A549 (cell line): Measurements from ENCODE around the gene XPO4. TPM values are rescaled to one million over a fixed set of nuclear protein-coding genes. Genes with fewer than 3 reads are reported as not detected.
"Not testable (repeated sequence)": the region's sequence is repeated elsewhere in the genome, so short reads cannot be mapped to it uniquely, and the experiment has no call there.

Source experiments
- ATAC-seq, 2 experiments: fragments of 200-7000 bp in 1 of 2; fragments of >200 bp in 1 of 2; cut with Nextera tagmentation in 1 of 2; cut with Tn5 transposase in 1 of 2; 3 replicates each; pipeline versions ENCODE4 v1.8.0 to v1.9.1; 2018 to 2020; ENCODE audit warnings: mild to moderate bottlenecking in 1 of 2, moderate library complexity in 1 of 2
- CTCF ChIA-PET: fragments of 300-600 bp; sonication (Branson Sonifier 250); formaldehyde crosslinking; extraction: SDS; loops from one replicate; lab custom pipeline; 2021; ENCODE audit warnings: antibody characterized with exemption, inconsistent platforms; lab: Yijun Ruan, JAX
- POLR2A ChIA-PET: fragments of 350-600 bp; formaldehyde crosslinking; extraction: SDS; loops from one replicate; lab custom pipeline; 2021; ENCODE audit warnings: antibody characterized with exemption, inconsistent platforms; lab: Yijun Ruan, JAX
- DNase-seq, 2 experiments: peaks; one replicate each; pipeline versions ENCODE4 v3.0.0 to v3.0.0-alpha.2; 2011 to 2016; ENCODE audit warnings: low read depth in 1 of 2, low spot score in 1 of 2
- FAIRE-seq: peaks from 2 replicates; lab custom pipeline; 2011; peaks lifted over from hg19 to GRCh38; lab: Jason Lieb, UNC
- H3K27ac ChIP-seq, 2 experiments: fragments of >200 bp; sonication (Bioruptor Twin); formaldehyde crosslinking; 3 replicates each; pipeline ENCODE4 v1.5.1; 2016 to 2017
- H3K4me1 ChIP-seq: fragments of >200 bp; sonication (Bioruptor Twin); formaldehyde crosslinking; 3 replicates; pipeline ENCODE4 v1.6.1; 2016
- H3K4me2 ChIP-seq: fragments of >200 bp; sonication (Bioruptor Twin); formaldehyde crosslinking; 3 replicates; pipeline ENCODE4 v1.6.1; 2016
- H3K4me3 ChIP-seq: fragments of >200 bp; sonication (Bioruptor Twin); formaldehyde crosslinking; 3 replicates; pipeline ENCODE4 v1.5.1; 2016
- H3K9me3 ChIP-seq: fragments of >200 bp; sonication (Bioruptor Twin); formaldehyde crosslinking; 3 replicates; pipeline ENCODE4 v1.6.1; 2016
- ATOH8 ChIP-seq: fragments of 250-450 bp; sonication (Bioruptor Pico); IDR thresholded peaks from 2 replicates; pipeline ENCODE4 v1.5.0; 2020; ENCODE audit warnings: low read depth, mild to moderate bottlenecking, moderate library complexity
- CHD2 ChIP-seq: fragments of 150-350 bp; IDR thresholded peaks from 2 replicates; pipeline ENCODE4 v1.6.1; 2014; ENCODE audit warnings: low read length; ENCODE audit not compliant: partially characterized antibody
- EHMT2 ChIP-seq: fragments of 200-600 bp; sonication (generic); IDR thresholded peaks from 2 replicates; pipeline ENCODE4 v1.6.1; 2016; ENCODE audit warnings: antibody characterized with exemption, low read depth, mild to moderate bottlenecking, moderate library complexity
- KDM1A ChIP-seq: fragments of 200-600 bp; sonication (generic); IDR thresholded peaks from 2 replicates; pipeline ENCODE4 v1.6.1; 2016; ENCODE audit warnings: low read depth, mild to moderate bottlenecking
- MAFK ChIP-seq: fragments of 450-650 bp; IDR thresholded peaks from 2 replicates; pipeline ENCODE4 v1.6.1; 2014; ENCODE audit not compliant: partially characterized antibody
- RAD21 ChIP-seq, 2 experiments: fragments of >200 bp in 1 of 2; sonication (Bioruptor Twin) in 1 of 2; formaldehyde crosslinking in 1 of 2; IDR thresholded peaks in 1 of 2; conservative IDR thresholded peaks in 1 of 2; 2 replicates in 1 of 2; 3 replicates in 1 of 2; pipeline ENCODE4 v1.6.1; 2012 to 2018; ENCODE audit warnings: inconsistent platforms in 1 of 2
- RARB ChIP-seq: fragments of 250-450 bp; sonication (Bioruptor Pico); IDR thresholded peaks from 2 replicates; pipeline ENCODE4 v1.8.0; 2021; ENCODE audit warnings: mild to moderate bottlenecking, moderate library complexity
- RFX5 ChIP-seq: fragments of 450-650 bp; IDR thresholded peaks from 2 replicates; pipeline ENCODE4 v1.7.1; 2014; ENCODE audit warnings: antibody characterized with exemption, mild to moderate bottlenecking, moderate library complexity
- SMC3 ChIP-seq: fragments of >200 bp; sonication (Bioruptor Twin); formaldehyde crosslinking; IDR thresholded peaks from 3 replicates; pipeline ENCODE4 v1.6.1; 2018; ENCODE audit warnings: inconsistent platforms
- TP53 ChIP-seq: fragments of 250-450 bp; sonication (Bioruptor Pico); IDR thresholded peaks from 2 replicates; pipeline ENCODE4 v1.5.0; 2021; ENCODE audit warnings: mild to moderate bottlenecking, moderate library complexity
- WGBS: methylation state at CpG from one replicate; pipeline ENCODE4 v1.1.6; 2017; ENCODE audit errors: missing lambda C conversion rate; 5-methylcytosine and 5-hydroxymethylcytosine counted together
- polyA plus RNA-seq, 4 experiments: library from polyadenylated mRNA; depleted of rRNA in 3 of 4; stranded (reverse); fragments of >200 nt; fragmentation: RNase III in 1 of 4; extraction: RNeasy Plus Mini Kit Qiagen cat#74134 plus additional on column Dnase treatment in 1 of 4; gene quantifications; 2 replicates in 3 of 4; 3 replicates in 1 of 4; pipeline ENCODE4 v1.2.3, GENCODE V29; 2011 to 2017
- TF ChIP-seq, protein P1 (sequence below): IDR thresholded peaks from 2 replicates; pipeline ENCODE4 v1.6.1; 2012
- TF ChIP-seq, protein P2 (sequence below): fragments of >200 bp; sonication (Bioruptor Twin); formaldehyde crosslinking; IDR thresholded peaks from 2 replicates; pipeline ENCODE4 v1.6.1; 2016
- TF ChIP-seq, protein P3 (sequence below): IDR thresholded peaks from 2 replicates; pipeline ENCODE4 v1.6.1; 2012

The XPO4 gene
- polyA plus RNA-seq, 2 of the 4 experiments (the other 2 are of a cell fraction): 7.3 to 16.6 TPM

DNA sequence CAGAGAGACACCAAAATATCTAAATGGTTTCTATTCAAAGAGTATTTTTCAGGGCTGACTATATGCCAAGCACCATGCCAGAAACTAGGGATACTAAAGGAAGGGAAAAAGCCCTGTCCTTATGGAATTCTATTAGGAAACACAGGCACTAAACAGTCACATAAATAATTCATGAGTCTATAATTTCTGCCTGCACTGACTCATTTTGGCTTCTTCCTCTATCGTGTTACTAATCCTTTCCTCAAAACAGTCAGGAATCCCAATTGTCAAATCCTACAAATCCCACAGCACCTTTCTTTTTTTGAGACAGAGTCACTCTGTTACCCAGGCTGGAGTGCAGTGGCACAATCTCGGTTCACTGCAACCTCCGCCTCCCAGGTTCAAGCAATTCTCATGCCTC lies 29.2 kb downstream of the XPO4 start:
- DNase-seq: no peak
- ATAC-seq: no peak
- POLR2A ChIA-PET: no interaction called here

GRCh38 chr13:20870829-20871228 lies 31.7 kb downstream of the XPO4 start:
- TF ChIP-seq, protein P1, sequence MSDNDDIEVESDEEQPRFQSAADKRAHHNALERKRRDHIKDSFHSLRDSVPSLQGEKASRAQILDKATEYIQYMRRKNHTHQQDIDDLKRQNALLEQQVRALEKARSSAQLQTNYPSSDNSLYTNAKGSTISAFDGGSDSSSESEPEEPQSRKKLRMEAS: no peak
- TF ChIP-seq RFX5: no peak
- TF ChIP-seq, protein P2, sequence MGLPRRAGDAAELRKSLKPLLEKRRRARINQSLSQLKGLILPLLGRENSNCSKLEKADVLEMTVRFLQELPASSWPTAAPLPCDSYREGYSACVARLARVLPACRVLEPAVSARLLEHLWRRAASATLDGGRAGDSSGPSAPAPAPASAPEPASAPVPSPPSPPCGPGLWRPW: no peak
- TF ChIP-seq, protein P3, sequence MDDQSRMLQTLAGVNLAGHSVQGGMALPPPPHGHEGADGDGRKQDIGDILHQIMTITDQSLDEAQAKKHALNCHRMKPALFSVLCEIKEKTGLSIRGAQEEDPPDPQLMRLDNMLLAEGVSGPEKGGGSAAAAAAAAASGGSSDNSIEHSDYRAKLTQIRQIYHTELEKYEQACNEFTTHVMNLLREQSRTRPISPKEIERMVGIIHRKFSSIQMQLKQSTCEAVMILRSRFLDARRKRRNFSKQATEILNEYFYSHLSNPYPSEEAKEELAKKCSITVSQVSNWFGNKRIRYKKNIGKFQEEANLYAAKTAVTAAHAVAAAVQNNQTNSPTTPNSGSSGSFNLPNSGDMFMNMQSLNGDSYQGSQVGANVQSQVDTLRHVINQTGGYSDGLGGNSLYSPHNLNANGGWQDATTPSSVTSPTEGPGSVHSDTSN: no peak
- TF ChIP-seq SMC3: no peak
- no peak for TF ChIP-seq KDM1A
- TF ChIP-seq CHD2: no peak
- TF ChIP-seq RAD21 (conservative IDR thresholded peaks at IDR 0.05 in 1 of 2, IDR thresholded peaks at IDR 0.05 in 1 of 2): no peak
- TF ChIP-seq EHMT2: no peak
- ATAC-seq (no peak), DNase-seq (no peak), FAIRE-seq (no peak)
- ChIA-PET CTCF (interaction anchor here (1.3 to 1.6 kb wide), 2 partner anchors 24 to 30 kb away, joined by 3 to 4 read pairs; no protein-coding TSS in a partner anchor), POLR2A (no interaction called here)
- WGBS: 75% methylated on average over 4 of the region's 4 CpGs
- Histone ChIP-seq H3K4me2 (no peak overlapping the region), H3K27ac (no peak overlapping the region), H3K9me3 (no peaks in the 10 kb centered on the region), H3K4me3 (no peak overlapping the region), H3K4me1 (no peaks in the 10 kb centered on the region)

More for the DNA sequence above, 29.2 kb downstream of the XPO4 start:
- Histone ChIP-seq H3K27ac (no peak overlapping the region), H3K4me3 (no peak overlapping the region)
- no peak for FAIRE-seq
- 90% methylated on average over 3 of the region's 3 CpGs for WGBS
- TF ChIP-seq TP53 (CRISPR knock-in tag): no peak
- TF ChIP-seq EHMT2: no peak
- no peak for TF ChIP-seq RARB (CRISPR knock-in tag)
- TF ChIP-seq RAD21 (conservative IDR thresholded peaks at IDR 0.05 in 1 of 2, IDR thresholded peaks at IDR 0.05 in 1 of 2): no peak
- TF ChIP-seq ATOH8: no peak
- TF ChIP-seq, all 56 proteins: peak for 0
- Histone ChIP-seq H3K4me1 (no peaks in the 10 kb centered on the region), H3K4me2 (no peak overlapping the region), H3K9me3 (no peaks in the 10 kb centered on the region; the same call in 2 of the 3 replicates)
- CTCF ChIA-PET: no interaction called here

GRCh38 chr13:20869540-20869939 lies 33.0 kb downstream of the XPO4 start:
- Histone ChIP-seq H3K27ac (no peak overlapping the region), H3K4me2 (no peak overlapping the region), H3K9me3 (no peaks in the 10 kb centered on the region), H3K4me1 (no peaks in the 10 kb centered on the region), H3K4me3 (no peak overlapping the region)
- TF ChIP-seq RAD21 (conservative IDR thresholded peaks at IDR 0.05 in 1 of 2, IDR thresholded peaks at IDR 0.05 in 1 of 2): 0 out of 5 replicates have a peak, but pooled peaks of 1 of the 2 experiments have one; percentile 18
- no peak for TF ChIP-seq CHD2
- DNase-seq (no peak), FAIRE-seq (no peak), ATAC-seq (no peak)
- POLR2A ChIA-PET: interaction anchor here (0.6 kb wide), 1 partner anchor 102 kb away, joined by 5 read pairs; no protein-coding TSS in a partner anchor
- WGBS: 77% methylated on average over 2 of the region's 2 CpGs
- CTCF ChIA-PET: interaction anchor here (0.9 to 1.6 kb wide), 4 partner anchors 23 to 373 kb away, joined by 3 to 4 read pairs (median 3); partner anchors contain the start of gene IL17D

- no peaks in the 10 kb centered on the region for H3K9me3 ChIP-seq
- no peak for DNase-seq
- ChIA-PET CTCF (interaction anchor here (1.7 kb wide), 1 partner anchor 39 kb away, joined by 4 read pairs; no protein-coding TSS in a partner anchor), POLR2A (no interaction called here)
- H3K4me3 ChIP-seq: no peak overlapping the region
- FAIRE-seq: no peak
- 88% methylated on average over 3 of the region's 3 CpGs for WGBS
- H3K4me2 ChIP-seq: no peak overlapping the region
- H3K4me1 ChIP-seq: no peaks in the 10 kb centered on the region
- TF ChIP-seq RFX5 (no peak), MAFK (peak; percentile 38)
- no peak for ATAC-seq
- no peak overlapping the region for H3K27ac ChIP-seq
Observed at GRCh38 chr13:20867408-20867807, 35.1 kb downstream of the XPO4 start.

GRCh38 chr13:20861666-20862065 lies 40.9 kb downstream of the XPO4 start:
- FAIRE-seq, H3K9me3 ChIP-seq, H3K4me2 ChIP-seq, DNase-seq, H3K27ac ChIP-seq, POLR2A ChIA-PET, H3K4me3 ChIP-seq, ATAC-seq, H3K4me1 ChIP-seq: not testable (repeated sequence)
- CTCF ChIA-PET: interaction anchor here (0.7 to 2.4 kb wide), 5 partner anchors 13 to 367 kb away, joined by 3 to 6 read pairs (median 3); no protein-coding TSS in a partner anchor
- 91% methylated on average over 6 of the region's 6 CpGs for WGBS
